Heart left ventricle (tissue), 16 donors: ENCODE measurements around the gene UBE2E2. TPM values are rescaled to one million over a fixed set of nuclear protein-coding genes. Genes with fewer than 3 reads are reported as not detected.

ENCODE experiments used
- ATAC-seq, 4 donors: fragments of 200-7000 bp; cut with Tn5 transposase; one replicate each; pipeline ENCODE4 v1.9.1; 2020 to 2022; ENCODE audit warnings: moderate library complexity in 4 of 4, mild to moderate bottlenecking in 3 of 4, moderate number of reproducible peaks in 1 of 4
- DNase-seq, 5 donors: peaks; one replicate each; pipeline ENCODE4 v3.0.0-alpha.2; 2020
- H3K27ac ChIP-seq, 12 donors: fragments of 200-600 bp; sonication (generic) in 4 of 12; one replicate each; pipeline versions ENCODE4 v1.5.0 to v1.8.0; 2016 to 2022; ENCODE audit warnings: mild to moderate bottlenecking in 2 of 12
- H3K27me3 ChIP-seq, 9 donors: fragments of 200-600 bp; sonication (generic) in 2 of 9; one replicate each; pipeline versions ENCODE4 v1.5.1 to v1.8.0; 2016 to 2022; ENCODE audit warnings: mild to moderate bottlenecking in 3 of 9
- H3K36me3 ChIP-seq, 9 donors: fragments of 200-600 bp; sonication (generic) in 2 of 9; one replicate each; pipeline versions ENCODE4 v1.5.0 to v1.8.0; 2018 to 2022; ENCODE audit warnings: mild to moderate bottlenecking in 2 of 9
- H3K4me1 ChIP-seq, 12 donors: fragments of 200-600 bp; sonication (generic) in 4 of 12; one replicate each; pipeline versions ENCODE4 v1.5.0 to v1.8.0; 2016 to 2022; ENCODE audit warnings: mild to moderate bottlenecking in 3 of 12
- H3K4me3 ChIP-seq, 12 donors: fragments of 200-600 bp; sonication (generic) in 4 of 12; one replicate each; pipeline versions ENCODE4 v1.5.0 to v1.8.0; 2017 to 2022; ENCODE audit warnings: mild to moderate bottlenecking in 9 of 12, moderate library complexity in 4 of 12
- H3K9me3 ChIP-seq, 12 donors: fragments of 200-600 bp; sonication (generic) in 4 of 12; one replicate each; pipeline versions ENCODE4 v1.5.0 to v1.8.0; 2016 to 2022; ENCODE audit warnings: mild to moderate bottlenecking in 1 of 12
- POLR2A ChIP-seq, 2 donors: fragments of 450-650 bp; IDR thresholded peaks; one replicate each; pipeline ENCODE4 v1.6.1; 2017; ENCODE audit warnings: antibody characterized with exemption in 2 of 2, mild to moderate bottlenecking in 2 of 2, moderate library complexity in 2 of 2
- WGBS, 4 donors: extraction: QIAGEN DNeasy Blood & Tissue Kit in 2 of 4; methylation state at CpG; one replicate each; pipeline versions ENCODE4 v1.1.5 to v1.1.7; 2013 to 2018; 5-methylcytosine and 5-hydroxymethylcytosine counted together
- intact Hi-C, 10 donors: fragments of 100-400 bp; cut with DNase I; formaldehyde crosslinking; loops; one replicate each; pipeline versions ENCODE4 v1.11.1 to v1.14.2; 2022
- polyA plus RNA-seq, 2 donors: library from polyadenylated mRNA; stranded (reverse); fragments of 200-250 nt; gene quantifications; one replicate each; pipeline ENCODE4 v1.2.3, GENCODE V29; 2013
- total RNA-seq, 9 donors: library from RNA; depleted of rRNA in 2 of 9; stranded (reverse); fragments of >200 nt in 2 of 9; fragmentation: NEBNext Ultra II Directional in 3 of 9; extraction: Animal tissue kit (Norgen Biotek cat#: 25700) in 3 of 9; gene quantifications; one replicate each; pipeline versions ENCODE4 v1.1.0 to v1.2.4, GENCODE V29; 2016 to 2023
- TF ChIP-seq, protein P1 (sequence below), 12 donors: fragments of 200-600 bp; sonication (generic) in 4 of 12; IDR thresholded peaks; one replicate each; pipeline versions ENCODE4 v1.5.0 to v1.8.0; 2018 to 2022; ENCODE audit warnings: antibody characterized with exemption in 12 of 12, mild to moderate bottlenecking in 5 of 12
- donor health status: ischemic (EF 13 %, LVEDD 7.1; RV severe dilation, severe dysfunction).
- donor health status: healthy with polysubstance abuse.
- donor health status: DM: no; HTN: yes; CAD: no.
- donor health status: DM: no; HTN: no; CAD: no.
- donor health status: ischemic (EF 25% LVEDD 6.9; RV normal size, moderate dysfunction).
- donor health status: ischemic (EF 25% LVEDD 5.7; RV mildly dilated, moderate dysfunction).
- donor health status: healthy.
- donor health status: DM: yes; HTN: yes; CAD: no.
- donor health status: ischemic (EF 35%, LVEDD 5.7; RV mildly dilated, moderate dysfunction).
- donor health status: nonischemic (EF 11% LVEDD 7.7; RV severe dilation, severe dysfunction).
- donor health status: DM: yes; HTN: yes; CAD: no.
- donor health status: PGD.
- donor health status: ischemic (EF 29% LVEDD 5.4; RV normal size, mild dysfunction).
- donor health status: nonischemic (EF 23%, LVEDD 6.1; RV moderate dilation, normal function).

UBE2E2 gene
- total and polyA plus RNA-seq, 11 donors = 21.9 to 63.9 (median 50.8) TPM

DNA sequence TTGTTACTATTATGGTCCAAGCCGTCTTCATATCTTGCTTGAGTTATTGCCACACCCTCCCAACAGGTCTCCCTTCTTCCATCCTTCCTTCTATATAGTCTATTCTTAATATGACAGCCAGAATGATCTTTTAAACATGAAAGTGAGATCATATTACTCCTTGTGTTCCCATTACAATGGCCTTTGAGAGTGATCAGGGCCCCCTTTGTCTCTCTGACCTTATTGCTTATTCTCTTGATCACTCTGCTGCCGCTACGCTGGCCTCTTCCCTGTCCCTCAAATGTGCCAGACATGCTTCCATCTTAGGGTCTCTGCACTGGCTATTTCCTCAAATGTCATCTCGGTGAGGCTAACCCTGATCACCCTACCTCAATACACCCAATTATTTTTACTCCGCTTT is 38.1 kb downstream of the UBE2E2 start:
- peaks cover 0 to 26% (median 15%) of the 10 kb centered on the region in 12 donors for H3K4me1 ChIP-seq
- no peaks in the 10 kb centered on the region for H3K27me3 ChIP-seq
- 93 to 97% (median 95%) methylated on average over 5 of the region's 5 CpGs for WGBS, 4 donors
- H3K4me3 ChIP-seq = no peak overlapping the region
- DNase-seq (no peak), ATAC-seq (no peak)
- intact Hi-C loops = no loop called here
- no peak overlapping the region for H3K27ac ChIP-seq
- no peaks in the 10 kb centered on the region for H3K9me3 ChIP-seq
- H3K36me3 ChIP-seq = no peaks in the 10 kb centered on the region
- no peak for TF ChIP-seq POLR2A (IDR thresholded peaks at IDR 0.05)
- TF ChIP-seq, protein P1, sequence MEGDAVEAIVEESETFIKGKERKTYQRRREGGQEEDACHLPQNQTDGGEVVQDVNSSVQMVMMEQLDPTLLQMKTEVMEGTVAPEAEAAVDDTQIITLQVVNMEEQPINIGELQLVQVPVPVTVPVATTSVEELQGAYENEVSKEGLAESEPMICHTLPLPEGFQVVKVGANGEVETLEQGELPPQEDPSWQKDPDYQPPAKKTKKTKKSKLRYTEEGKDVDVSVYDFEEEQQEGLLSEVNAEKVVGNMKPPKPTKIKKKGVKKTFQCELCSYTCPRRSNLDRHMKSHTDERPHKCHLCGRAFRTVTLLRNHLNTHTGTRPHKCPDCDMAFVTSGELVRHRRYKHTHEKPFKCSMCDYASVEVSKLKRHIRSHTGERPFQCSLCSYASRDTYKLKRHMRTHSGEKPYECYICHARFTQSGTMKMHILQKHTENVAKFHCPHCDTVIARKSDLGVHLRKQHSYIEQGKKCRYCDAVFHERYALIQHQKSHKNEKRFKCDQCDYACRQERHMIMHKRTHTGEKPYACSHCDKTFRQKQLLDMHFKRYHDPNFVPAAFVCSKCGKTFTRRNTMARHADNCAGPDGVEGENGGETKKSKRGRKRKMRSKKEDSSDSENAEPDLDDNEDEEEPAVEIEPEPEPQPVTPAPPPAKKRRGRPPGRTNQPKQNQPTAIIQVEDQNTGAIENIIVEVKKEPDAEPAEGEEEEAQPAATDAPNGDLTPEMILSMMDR (IDR thresholded peaks at IDR 0.05) = no peak

DNA sequence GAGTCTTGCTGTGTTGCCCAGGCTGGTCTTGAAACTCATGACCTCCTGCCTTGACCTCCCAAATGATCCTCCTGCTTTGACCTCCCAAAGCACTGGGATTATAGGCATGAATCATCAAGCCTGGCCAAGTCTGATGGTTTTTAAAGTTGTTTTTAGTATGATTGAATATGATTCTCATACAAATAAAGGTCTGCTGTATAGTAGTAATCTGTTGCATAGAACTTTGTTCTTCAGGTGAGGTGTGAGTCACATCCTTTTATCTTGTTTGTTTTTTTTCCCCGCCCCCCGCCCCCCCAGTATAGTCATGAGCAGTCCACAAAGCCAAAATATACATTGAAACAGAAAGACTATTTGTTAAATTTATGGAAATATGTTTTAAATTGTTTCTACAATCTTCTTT is 39.0 kb downstream of the UBE2E2 start:
- H3K4me3 ChIP-seq = no peak overlapping the region
- no peak for DNase-seq
- no peak overlapping the region for H3K27ac ChIP-seq
- peaks cover 0 to 26% (median 15%) of the 10 kb centered on the region in 12 donors for H3K4me1 ChIP-seq
- intact Hi-C loops = no loop called here
- TF ChIP-seq, protein P1 (IDR thresholded peaks at IDR 0.05) = no peak
- TF ChIP-seq POLR2A (IDR thresholded peaks at IDR 0.05) = no peak
- WGBS, 4 donors = 93 to 97% (median 97%) methylated on average over 2 of the region's 2 CpGs
- no peak for ATAC-seq
- no peaks in the 10 kb centered on the region for H3K36me3 ChIP-seq
- H3K27me3 ChIP-seq = no peaks in the 10 kb centered on the region
- no peaks in the 10 kb centered on the region for H3K9me3 ChIP-seq

DNA sequence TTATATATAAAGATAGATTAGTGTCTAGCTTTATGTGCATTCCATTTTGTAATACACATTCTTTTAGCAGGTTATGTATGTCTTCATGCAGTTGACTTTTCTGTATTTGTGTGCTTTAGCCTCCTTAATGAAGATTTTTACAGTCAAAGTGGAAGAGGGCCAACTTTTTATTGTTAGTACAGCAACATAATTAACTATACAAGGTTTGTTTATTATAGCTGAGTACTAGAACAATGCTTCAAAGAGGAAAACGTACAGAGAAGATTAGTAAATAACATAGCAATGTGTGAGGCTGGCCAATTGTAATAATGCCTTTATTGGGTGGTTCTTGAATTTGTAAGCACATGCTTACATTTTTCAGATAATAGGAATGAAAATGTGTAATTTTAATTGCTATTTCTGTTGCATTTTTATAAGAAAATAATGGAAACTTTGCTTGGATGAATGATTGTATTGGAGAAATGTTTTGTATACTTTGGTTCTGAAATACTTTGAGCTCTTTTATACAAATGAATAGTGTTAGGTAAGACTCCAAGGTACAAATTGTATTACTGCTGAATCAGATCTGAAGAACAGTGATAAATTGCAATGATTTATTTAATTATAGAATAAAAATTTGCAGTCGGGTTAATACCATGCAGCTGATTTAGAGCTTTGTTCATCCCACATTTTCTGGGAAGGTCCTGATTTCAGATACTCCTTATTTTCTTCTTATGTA is 41.4 kb downstream of the UBE2E2 start:
- no peaks in the 10 kb centered on the region for H3K9me3 ChIP-seq
- H3K27me3 ChIP-seq = no peaks in the 10 kb centered on the region
- no peak overlapping the region for H3K27ac ChIP-seq
- no peak for DNase-seq
- intact Hi-C loops = no loop called here
- no peak overlapping the region for H3K4me3 ChIP-seq
- TF ChIP-seq, protein P1 (IDR thresholded peaks at IDR 0.05) = no peak
- TF ChIP-seq POLR2A (IDR thresholded peaks at IDR 0.05) = no peak
- no peaks in the 10 kb centered on the region for H3K36me3 ChIP-seq
- peaks cover 0 to 22% (median 11%) of the 10 kb centered on the region in 12 donors for H3K4me1 ChIP-seq
- WGBS, 4 donors = 49 to 61% (median 55%) methylated on average over 2 of the region's 2 CpGs
- no peak for ATAC-seq

DNA sequence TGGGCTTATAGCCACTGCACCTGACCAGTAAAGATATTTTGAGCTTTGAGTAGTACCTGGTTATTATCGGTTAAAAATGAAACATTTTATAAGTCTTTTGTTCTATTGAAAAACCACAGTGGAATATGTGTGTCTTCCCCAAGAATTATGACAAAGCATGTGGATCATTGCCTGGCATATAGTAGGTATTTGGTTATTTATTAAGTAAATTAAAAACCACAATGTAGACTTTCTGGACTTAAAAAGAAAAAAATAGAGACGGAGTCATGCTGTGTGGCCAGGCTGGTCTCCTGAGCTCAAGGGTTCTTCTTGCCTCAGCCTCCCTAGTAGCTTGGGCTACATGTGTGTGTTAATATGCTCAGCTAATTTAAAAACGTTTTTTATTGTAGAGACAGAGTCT is 43.5 kb downstream of the UBE2E2 start:
- DNase-seq (no peak), ATAC-seq (no peak)
- peaks cover 0 to 11% (median 1%) of the 10 kb centered on the region in 12 donors for H3K4me1 ChIP-seq
- no peaks in the 10 kb centered on the region for H3K27me3 ChIP-seq
- no peak for TF ChIP-seq POLR2A (IDR thresholded peaks at IDR 0.05)
- TF ChIP-seq, protein P1 (IDR thresholded peaks at IDR 0.05) = no peak
- no peak overlapping the region for H3K4me3 ChIP-seq
- intact Hi-C loops = no loop called here
- WGBS, 4 donors = 82 to 87% (median 85%) methylated on average over 3 of the region's 3 CpGs
- H3K9me3 ChIP-seq = no peaks in the 10 kb centered on the region
- no peak overlapping the region for H3K27ac ChIP-seq
- H3K36me3 ChIP-seq = no peaks in the 10 kb centered on the region
